Measurements from ENCODE around the gene ARHGEF19.

ARHGEF19 gene

DNA sequence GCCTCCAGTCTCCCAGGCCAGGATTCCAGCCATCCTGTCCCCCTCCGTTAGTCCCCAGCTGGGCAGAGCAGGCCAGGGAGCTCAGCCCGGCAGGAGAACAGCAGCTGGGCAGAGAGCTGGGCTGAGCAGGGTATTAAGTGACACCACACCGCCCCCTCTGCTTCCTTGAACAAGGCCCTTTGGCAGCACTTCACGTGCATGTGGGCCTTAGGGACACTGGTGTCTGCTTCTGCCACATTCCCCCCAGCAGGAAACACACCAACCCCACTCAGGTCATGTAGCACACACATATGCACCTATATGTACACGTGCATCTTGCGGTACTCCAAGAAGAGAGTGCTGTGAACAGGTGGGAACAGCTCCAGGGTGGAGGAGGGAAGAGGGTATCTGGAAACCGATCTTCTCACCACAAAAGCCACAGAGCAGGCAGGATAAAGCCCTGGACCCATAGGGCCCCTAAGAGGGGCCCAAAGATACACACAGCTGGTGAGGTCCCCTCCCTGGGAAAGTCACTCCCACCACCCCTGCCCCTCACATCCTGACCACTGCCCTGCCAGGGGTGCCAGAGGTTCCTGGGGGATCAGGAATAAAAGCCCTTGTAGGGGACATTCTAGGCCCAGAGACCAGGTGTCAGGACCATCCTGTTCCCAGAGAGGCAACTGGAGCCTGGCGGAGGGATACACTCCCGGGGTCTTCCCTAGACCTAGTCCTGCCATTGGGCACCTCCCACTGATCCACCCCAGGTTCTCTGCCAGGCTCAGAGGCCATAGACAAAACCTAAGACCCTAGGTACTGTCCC lies 61.1 kb downstream of the ARHGEF19 start:
- DNase-seq (ENCODE audit: low read depth in 2 of 2), result no peak

GRCh38 chr1:16150508-16150907 lies 61.9 kb downstream of the ARHGEF19 start:
- no peak for DNase-seq (ENCODE audit: low read depth in 2 of 2)

DNA sequence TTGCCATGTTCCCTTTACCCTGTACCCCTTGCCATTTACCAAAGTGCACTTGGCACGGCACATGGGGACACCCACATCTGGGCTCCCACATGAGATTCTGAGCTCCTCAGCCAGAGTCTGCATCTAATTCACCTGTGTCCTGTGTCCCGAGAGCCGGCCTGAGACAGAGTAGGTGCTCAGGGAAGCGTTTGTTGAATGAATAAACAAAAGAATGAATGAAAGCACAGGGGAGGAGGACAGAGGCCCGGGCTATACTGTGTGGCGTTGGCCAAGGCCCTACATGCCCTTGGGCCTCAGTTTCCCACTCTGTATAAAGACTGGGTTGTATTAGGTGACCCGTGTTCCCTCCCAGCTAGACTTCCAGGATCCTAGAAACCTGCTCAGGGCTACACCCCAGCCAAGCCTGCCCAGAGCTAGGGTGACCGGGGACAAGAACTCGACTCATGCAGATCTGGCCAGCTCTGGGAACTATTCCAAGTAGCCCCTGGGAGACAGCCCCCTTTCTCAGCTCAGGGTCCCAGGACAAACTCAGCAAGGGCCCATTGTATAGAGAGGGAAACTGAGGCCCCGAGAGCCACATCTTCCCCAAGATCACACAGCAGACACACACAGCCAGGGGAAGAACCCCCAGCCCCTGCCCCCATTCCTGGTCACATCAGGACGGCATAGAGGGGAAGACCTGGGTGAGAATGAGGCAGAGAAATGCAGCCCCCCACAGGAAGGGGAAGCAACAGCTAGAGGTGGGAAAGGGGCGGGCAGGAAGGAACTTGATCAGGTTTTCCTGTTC lies 62.6 kb downstream of the ARHGEF19 start:
- DNase-seq (ENCODE audit: low read depth in 2 of 2), result no peak

GRCh38 chr1:16149146-16149545 lies 63.3 kb downstream of the ARHGEF19 start:
- no peak for DNase-seq (ENCODE audit: low read depth in 2 of 2)

DNA sequence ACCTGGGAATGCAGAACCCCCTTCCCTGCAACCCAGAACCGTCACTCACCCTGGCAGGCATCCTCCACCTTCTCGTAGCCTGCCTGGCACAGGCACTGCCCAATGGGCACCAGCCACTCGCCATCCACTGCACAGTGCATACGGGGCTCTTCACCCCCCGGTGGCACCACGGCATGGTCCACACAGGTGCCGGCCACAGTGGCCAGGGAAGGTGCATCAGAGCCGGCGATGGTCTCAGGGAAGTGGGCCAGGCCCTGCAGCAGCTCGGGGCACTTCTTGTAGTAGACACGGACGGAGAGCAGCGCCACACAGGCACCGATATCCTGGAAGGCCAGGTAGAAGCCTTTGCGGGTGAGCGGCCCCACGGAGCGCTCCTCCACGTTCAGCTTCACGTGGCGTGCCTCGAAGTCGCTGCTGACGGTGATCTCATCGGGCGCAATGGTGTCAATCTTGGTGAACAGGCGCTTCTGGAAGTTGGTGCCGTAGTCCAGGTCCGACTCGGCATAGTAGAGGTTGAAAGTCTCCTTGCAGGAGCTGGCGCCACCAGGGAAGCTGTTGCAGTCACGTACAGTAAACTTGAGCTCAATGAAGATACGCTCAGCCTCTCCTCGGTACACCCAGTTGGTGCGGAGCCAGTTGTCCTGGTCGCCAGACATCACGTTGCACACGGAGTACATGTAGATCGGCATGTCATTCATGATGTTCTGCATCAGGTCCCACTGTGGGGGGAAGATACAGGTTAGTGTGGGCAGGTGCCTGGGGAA lies 63.9 kb downstream of the ARHGEF19 start:
- DNase-seq (ENCODE audit: low read depth in 2 of 2), result no peak

Measured in stimulated activated CD4-positive, alpha-beta T cell treated with anti-CD3 and anti-CD28 coated beads, Interleukin-1b, Interleukin-23, amount 100 ng/mL, for 4 hours (primary cell).